A549 (cell line): ENCODE data around the gene CRACDL. TPM values are rescaled to one million over a fixed set of nuclear protein-coding genes. Genes with fewer than 3 reads are reported as not detected.

Experiments used
- ATAC-seq, 2 experiments: fragments of 200-7000 bp in 1 of 2; fragments of >200 bp in 1 of 2; cut with Nextera tagmentation in 1 of 2; cut with Tn5 transposase in 1 of 2; 3 replicates each; pipeline versions ENCODE4 v1.8.0 to v1.9.1; 2018 to 2020; ENCODE audit warnings: mild to moderate bottlenecking in 1 of 2, moderate library complexity in 1 of 2
- CTCF ChIA-PET: fragments of 300-600 bp; sonication (Branson Sonifier 250); formaldehyde crosslinking; extraction: SDS; loops from one replicate; lab custom pipeline; 2021; ENCODE audit warnings: antibody characterized with exemption, inconsistent platforms; lab: Yijun Ruan, JAX
- POLR2A ChIA-PET: fragments of 350-600 bp; formaldehyde crosslinking; extraction: SDS; loops from one replicate; lab custom pipeline; 2021; ENCODE audit warnings: antibody characterized with exemption, inconsistent platforms; lab: Yijun Ruan, JAX
- DNase-seq, 2 experiments: peaks; one replicate each; pipeline versions ENCODE4 v3.0.0 to v3.0.0-alpha.2; 2011 to 2016; ENCODE audit warnings: low read depth in 1 of 2, low spot score in 1 of 2
- FAIRE-seq: peaks from 2 replicates; lab custom pipeline; 2011; peaks lifted over from hg19 to GRCh38; lab: Jason Lieb, UNC
- H3K27ac ChIP-seq, 2 experiments: fragments of >200 bp; sonication (Bioruptor Twin); formaldehyde crosslinking; 3 replicates each; pipeline ENCODE4 v1.5.1; 2016 to 2017
- H3K4me1 ChIP-seq: fragments of >200 bp; sonication (Bioruptor Twin); formaldehyde crosslinking; 3 replicates; pipeline ENCODE4 v1.6.1; 2016
- H3K4me2 ChIP-seq: fragments of >200 bp; sonication (Bioruptor Twin); formaldehyde crosslinking; 3 replicates; pipeline ENCODE4 v1.6.1; 2016
- H3K4me3 ChIP-seq: fragments of >200 bp; sonication (Bioruptor Twin); formaldehyde crosslinking; 3 replicates; pipeline ENCODE4 v1.5.1; 2016
- H3K9me3 ChIP-seq: fragments of >200 bp; sonication (Bioruptor Twin); formaldehyde crosslinking; 3 replicates; pipeline ENCODE4 v1.6.1; 2016
- ATOH8 ChIP-seq: fragments of 250-450 bp; sonication (Bioruptor Pico); IDR thresholded peaks from 2 replicates; pipeline ENCODE4 v1.5.0; 2020; ENCODE audit warnings: low read depth, mild to moderate bottlenecking, moderate library complexity
- BCL3 ChIP-seq: fragments of >200 bp; sonication (Bioruptor Twin); formaldehyde crosslinking; IDR thresholded peaks from 3 replicates; pipeline ENCODE4 v1.6.1; 2016
- CBX2 ChIP-seq: fragments of 200-600 bp; sonication (generic); IDR thresholded peaks from 2 replicates; pipeline ENCODE4 v1.6.1; 2016; ENCODE audit warnings: low read depth, mild to moderate bottlenecking, borderline replicate concordance
- CBX8 ChIP-seq: fragments of 200-600 bp; sonication (generic); IDR thresholded peaks from 2 replicates; pipeline ENCODE4 v1.6.1; 2016
- EHF ChIP-seq: fragments of 250-450 bp; sonication (Bioruptor Pico); IDR thresholded peaks from 2 replicates; pipeline ENCODE4 v1.5.0; 2020; ENCODE audit warnings: mild to moderate bottlenecking
- ELK1 ChIP-seq: fragments of 150-350 bp; IDR thresholded peaks from 2 replicates; pipeline ENCODE4 v1.6.1; 2014; ENCODE audit warnings: low read depth, mild to moderate bottlenecking, low read length
- FOSB ChIP-seq: fragments of 250-450 bp; sonication (Bioruptor Pico); IDR thresholded peaks from 2 replicates; pipeline ENCODE4 v1.5.0; 2020; ENCODE audit warnings: mild to moderate bottlenecking, moderate library complexity
- FOSL2 ChIP-seq, 2 experiments: fragments of 450-650 bp in 1 of 2; fragments of >200 bp in 1 of 2; sonication (Bioruptor Twin) in 1 of 2; formaldehyde crosslinking; IDR thresholded peaks; 2 replicates each; pipeline versions ENCODE4 v1.5.0 to v1.6.1; 2016 to 2020; ENCODE audit warnings: mild to moderate bottlenecking in 1 of 2, moderate library complexity in 1 of 2
- HEYL ChIP-seq: fragments of 250-450 bp; sonication (Bioruptor Pico); IDR thresholded peaks from 2 replicates; pipeline ENCODE4 v1.8.0; 2021; ENCODE audit warnings: mild to moderate bottlenecking, moderate library complexity
- HOXB13 ChIP-seq: fragments of 250-450 bp; sonication (Bioruptor Pico); IDR thresholded peaks from 2 replicates; pipeline ENCODE4 v1.5.0; 2020; ENCODE audit warnings: low read depth, mild to moderate bottlenecking, moderate library complexity
- HOXB5 ChIP-seq: fragments of 250-450 bp; sonication (Bioruptor Pico); IDR thresholded peaks from 2 replicates; pipeline ENCODE4 v1.5.0; 2020; ENCODE audit warnings: mild to moderate bottlenecking, moderate library complexity
- MAX ChIP-seq: IDR thresholded peaks from 2 replicates; pipeline ENCODE4 v1.6.1; 2012
- MAZ ChIP-seq: fragments of 150-350 bp; IDR thresholded peaks from 2 replicates; pipeline ENCODE4 v1.6.1; 2014; ENCODE audit warnings: antibody characterized with exemption, low read depth, low read length, borderline replicate concordance
- NR3C1 ChIP-seq: fragments of >200 bp; sonication (Bioruptor Twin); formaldehyde crosslinking; IDR thresholded peaks from 3 replicates; pipeline ENCODE4 v1.6.1; 2017
- PBX3 ChIP-seq: IDR thresholded peaks from 2 replicates; pipeline ENCODE4 v1.6.1; 2012
- RNF2 ChIP-seq: fragments of 200-600 bp; sonication (generic); IDR thresholded peaks from 2 replicates; pipeline ENCODE4 v1.6.1; 2016; ENCODE audit warnings: low read depth, mild to moderate bottlenecking, antibody characterized with exemption, moderate library complexity, borderline replicate concordance
- SREBF2 ChIP-seq: fragments of 450-650 bp; IDR thresholded peaks from 2 replicates; pipeline ENCODE4 v1.6.1; 2014; ENCODE audit warnings: mild to moderate bottlenecking, moderate library complexity
- TFCP2L1 ChIP-seq: fragments of 250-450 bp; sonication (Bioruptor Pico); IDR thresholded peaks from 2 replicates; pipeline ENCODE4 v1.5.0; 2021; ENCODE audit warnings: mild to moderate bottlenecking
- TP53 ChIP-seq: fragments of 250-450 bp; sonication (Bioruptor Pico); IDR thresholded peaks from 2 replicates; pipeline ENCODE4 v1.5.0; 2021; ENCODE audit warnings: mild to moderate bottlenecking, moderate library complexity
- ZFP36 ChIP-seq: fragments of 450-650 bp; IDR thresholded peaks from 2 replicates; pipeline ENCODE4 v1.6.1; 2014; ENCODE audit warnings: borderline replicate concordance; ENCODE audit not compliant: partially characterized antibody
- ZNF302 ChIP-seq: fragments of 250-450 bp; sonication (Bioruptor Pico); IDR thresholded peaks from 2 replicates; pipeline ENCODE4 v1.9.0; 2021; ENCODE audit warnings: inconsistent platforms, mild to moderate bottlenecking, moderate library complexity
- WGBS: methylation state at CpG from one replicate; pipeline ENCODE4 v1.1.6; 2017; ENCODE audit errors: missing lambda C conversion rate; 5-methylcytosine and 5-hydroxymethylcytosine counted together
- polyA plus RNA-seq, 4 experiments: library from polyadenylated mRNA; depleted of rRNA in 3 of 4; stranded (reverse); fragments of >200 nt; fragmentation: RNase III in 1 of 4; extraction: RNeasy Plus Mini Kit Qiagen cat#74134 plus additional on column Dnase treatment in 1 of 4; gene quantifications; 2 replicates in 3 of 4; 3 replicates in 1 of 4; pipeline ENCODE4 v1.2.3, GENCODE V29; 2011 to 2017

Gene CRACDL
- polyA plus RNA-seq, 2 of the 4 experiments (the other 2 are of a cell fraction), result 0.21 to 0.36 TPM

GRCh38 chr2:98795891-98796676, 139.9 kb downstream of the CRACDL start:
- H3K27ac ChIP-seq, result no peak overlapping the region
- no peak for TF ChIP-seq PBX3
- TF ChIP-seq FOSL2 (IDR thresholded peaks at IDR 0.05), result no peak
- TF ChIP-seq FOSL2 (CRISPR knock-in tag; IDR thresholded peaks at IDR 0.05), result no peak
- no peak for TF ChIP-seq HOXB5 (CRISPR knock-in tag)
- TF ChIP-seq FOSB, result no peak
- TF ChIP-seq CBX8, result no peak
- TF ChIP-seq HOXB13 (CRISPR knock-in tag), result no peak
- no peak for TF ChIP-seq ZFP36
- TF ChIP-seq NR3C1, result no peak
- no peak for TF ChIP-seq ATOH8
- TF ChIP-seq RNF2, result no peak
- no peak for TF ChIP-seq ZNF302 (CRISPR knock-in tag)
- no peak for TF ChIP-seq BCL3
- no peak for TF ChIP-seq CBX2
- no peak for TF ChIP-seq HEYL
- CTCF ChIA-PET, result no interaction called here
- FAIRE-seq (no peak), DNase-seq (peak in 1 of 2 experiments; percentile 16), ATAC-seq (peak; percentile 42 to 49; a peak in 3 of 6 replicates)
- H3K4me2 ChIP-seq, result no peak overlapping the region
- 53% methylated on average over 13 of the region's 14 CpGs for WGBS
- H3K4me1 ChIP-seq, result no peaks in the 10 kb centered on the region
- POLR2A ChIA-PET, result no interaction called here
- no peaks in the 10 kb centered on the region for H3K9me3 ChIP-seq
- H3K4me3 ChIP-seq, result no peak overlapping the region

- H3K27ac ChIP-seq, result no peak overlapping the region
- H3K9me3 ChIP-seq, result no peaks in the 10 kb centered on the region
- no peak overlapping the region for H3K4me2 ChIP-seq
- H3K4me3 ChIP-seq, result no peak overlapping the region
- ChIA-PET CTCF (interaction anchor here (1.3 kb wide), 1 partner anchor 23 kb away, joined by 4 read pairs; no protein-coding TSS in a partner anchor), POLR2A (no interaction called here)
- no peaks in the 10 kb centered on the region for H3K4me1 ChIP-seq
- FAIRE-seq (no peak), DNase-seq (no peak), ATAC-seq (no peak)
- WGBS, result 46% methylated on average over 11 of the region's 11 CpGs
- TF ChIP-seq SREBF2, result no peak
Measured at GRCh38 chr2:98793897-98794830, 141.9 kb downstream of the CRACDL start.

GRCh38 chr2:98793275-98793674, 142.8 kb downstream of the CRACDL start:
- no peaks in the 10 kb centered on the region for H3K9me3 ChIP-seq
- ATAC-seq (no peak), DNase-seq (no peak), FAIRE-seq (no peak)
- H3K4me3 ChIP-seq, result no peak overlapping the region
- WGBS, result 56% methylated on average over 5 of the region's 5 CpGs
- no peak overlapping the region for H3K27ac ChIP-seq
- CTCF ChIA-PET, result no interaction called here
- TF ChIP-seq TP53 (CRISPR knock-in tag) (no peak), TFCP2L1 (CRISPR knock-in tag) (no peak), EHF (CRISPR knock-in tag) (no peak), MAZ (no peak), ELK1 (no peak), NR3C1 (no peak), HOXB5 (CRISPR knock-in tag) (no peak), BCL3 (no peak), MAX (no peak), HEYL (no peak), ZFP36 (no peak)
- POLR2A ChIA-PET, result no interaction called here
- H3K4me1 ChIP-seq, result no peaks in the 10 kb centered on the region
- H3K4me2 ChIP-seq, result no peak overlapping the region
